ENCODE data around the gene RBMY1A1. TPM values are rescaled to one million over a fixed set of nuclear protein-coding genes. Genes with fewer than 3 reads are reported as not detected.
"Not testable (repeated sequence)": the region's sequence is repeated elsewhere in the genome, so short reads cannot be mapped to it uniquely, and the experiment has no call there.

RBMY1A1 gene
- polyA plus RNA-seq, 2 of the 4 experiments (the other 2 are of a cell fraction), result not detected

- Histone ChIP-seq H3K9me3 (no peaks in the 10 kb centered on the region), H3K4me1 (no peaks in the 10 kb centered on the region), H3K4me3 (no peak overlapping the region), H3K4me2 (no peak overlapping the region), H3K27ac (no peak overlapping the region)
- DNase-seq (ENCODE audit: low read depth in 1 of 2, low spot score in 1 of 2), result no peak
- ChIA-PET POLR2A (no interaction called here), CTCF (no interaction called here)
- no peak for ATAC-seq
- TF ChIP-seq REST (IDR thresholded peaks at IDR 0.05), result no peak
- no peak for TF ChIP-seq CHD2 (IDR thresholded peaks at IDR 0.05; ENCODE audit: low read length, partially characterized antibody)
- TF ChIP-seq TFCP2L1 (CRISPR knock-in tag; IDR thresholded peaks at IDR 0.05), result no peak
- no peak for TF ChIP-seq ZNF302 (CRISPR knock-in tag; IDR thresholded peaks at IDR 0.05)
- no peak for TF ChIP-seq RAD21 (conservative IDR thresholded peaks at IDR 0.05 in 1 of 2, IDR thresholded peaks at IDR 0.05 in 1 of 2)
- no peak for TF ChIP-seq KDM1A (IDR thresholded peaks at IDR 0.05; ENCODE audit: low read depth)
- no peak for TF ChIP-seq HOXB13 (CRISPR knock-in tag; IDR thresholded peaks at IDR 0.05; ENCODE audit: low read depth)
- TF ChIP-seq PHF8 (IDR thresholded peaks at IDR 0.05; ENCODE audit: borderline replicate concordance, low read depth), result no peak
- no peak for TF ChIP-seq NPAS2 (CRISPR knock-in tag; IDR thresholded peaks at IDR 0.05; ENCODE audit: borderline replicate concordance)
- TF ChIP-seq CBX2 (IDR thresholded peaks at IDR 0.05; ENCODE audit: borderline replicate concordance, low read depth), result no peak
- no peak for TF ChIP-seq CHD4 (IDR thresholded peaks at IDR 0.05; ENCODE audit: borderline replicate concordance)
- no peak for FAIRE-seq
- WGBS (ENCODE audit: missing lambda C conversion rate), result 0% methylated on average over 5 of the region's 6 CpGs
Observed at GRCh38 chrY:21592059-21592458, 57.4 kb downstream of the RBMY1A1 start.

- H3K9me3 ChIP-seq; POLR2A ChIA-PET; ATAC-seq; H3K4me2 ChIP-seq; H3K4me1 ChIP-seq; H3K4me3 ChIP-seq; CTCF ChIA-PET; FAIRE-seq; DNase-seq (ENCODE audit: low read depth in 1 of 2, low spot score in 1 of 2); H3K27ac ChIP-seq: not testable (repeated sequence)
- no CpG with 5 or more reads among the region's 16 CpGs for WGBS (ENCODE audit: missing lambda C conversion rate)
Observed at GRCh38 chrY:21596287-21596686, 61.6 kb downstream of the RBMY1A1 start.

Other genes starting within 250 kb of the RBMY1A1 start
- gene RBMY1B, start 23.5 kb upstream of the RBMY1A1 start, polyA plus RNA-seq (2011; rRNA removed), result not detected in 2 replicates
- not detected in 3 replicates for gene RBMY1B, start 23.5 kb upstream of the RBMY1A1 start, polyA plus RNA-seq (2017; fragmentation: RNase III; extraction: RNeasy Plus Mini Kit Qiagen cat#74134 plus additional on column Dnase treatment)